Activated T-helper 2 cell treated with anti-CD3 and anti-CD28 coated beads, Interferon-gamma antibody, Interleukin-2, Interleukin-4, amounts not matched to agents 10 μg/mL and 5 μg/mL and 100 μg/mL, durations not matched to agents 14 hours and 24 hours and 36 hours (primary cell): Measurements from ENCODE around the gene DGKG. TPM values are rescaled to one million over a fixed set of nuclear protein-coding genes. Genes with fewer than 3 reads are reported as not detected.

Source experiments
- DNase-seq: peaks from one replicate; pipeline ENCODE4 v3.0.0; 2021; ENCODE audit warnings: low spot score
- H3K27ac Mint-ChIP-seq: one replicate; pipeline ENCODE4 v1.8.0; 2021; ENCODE audit warnings: mixed read lengths
- H3K27me3 Mint-ChIP-seq: one replicate; pipeline ENCODE4 v1.8.0; 2021; ENCODE audit warnings: low read depth, mixed read lengths
- H3K36me3 Mint-ChIP-seq: one replicate; pipeline ENCODE4 v1.8.0; 2021; ENCODE audit warnings: low read depth, mixed read lengths
- H3K4me1 Mint-ChIP-seq: one replicate; pipeline ENCODE4 v1.8.0; 2021; ENCODE audit warnings: low read depth, mixed read lengths
- H3K4me3 Mint-ChIP-seq: one replicate; pipeline ENCODE4 v1.8.0; 2021; ENCODE audit warnings: low read depth, mild to moderate bottlenecking, moderate library complexity, mixed read lengths
- H3K9me3 Mint-ChIP-seq: one replicate; pipeline ENCODE4 v1.8.0; 2021; ENCODE audit warnings: mixed read lengths
- intact Hi-C: fragments of 100-400 bp; cut with micrococcal nuclease; formaldehyde crosslinking; loops from one replicate; pipeline ENCODE4 v1.15.1; 2023
- total RNA-seq: library from RNA; stranded (reverse); gene quantifications from 2 replicates; pipeline ENCODE4 v1.2.3, GENCODE V29; 2022

The DGKG gene
- total RNA-seq, 1 donor from 2014 or later, result 0.05 TPM

DNA sequence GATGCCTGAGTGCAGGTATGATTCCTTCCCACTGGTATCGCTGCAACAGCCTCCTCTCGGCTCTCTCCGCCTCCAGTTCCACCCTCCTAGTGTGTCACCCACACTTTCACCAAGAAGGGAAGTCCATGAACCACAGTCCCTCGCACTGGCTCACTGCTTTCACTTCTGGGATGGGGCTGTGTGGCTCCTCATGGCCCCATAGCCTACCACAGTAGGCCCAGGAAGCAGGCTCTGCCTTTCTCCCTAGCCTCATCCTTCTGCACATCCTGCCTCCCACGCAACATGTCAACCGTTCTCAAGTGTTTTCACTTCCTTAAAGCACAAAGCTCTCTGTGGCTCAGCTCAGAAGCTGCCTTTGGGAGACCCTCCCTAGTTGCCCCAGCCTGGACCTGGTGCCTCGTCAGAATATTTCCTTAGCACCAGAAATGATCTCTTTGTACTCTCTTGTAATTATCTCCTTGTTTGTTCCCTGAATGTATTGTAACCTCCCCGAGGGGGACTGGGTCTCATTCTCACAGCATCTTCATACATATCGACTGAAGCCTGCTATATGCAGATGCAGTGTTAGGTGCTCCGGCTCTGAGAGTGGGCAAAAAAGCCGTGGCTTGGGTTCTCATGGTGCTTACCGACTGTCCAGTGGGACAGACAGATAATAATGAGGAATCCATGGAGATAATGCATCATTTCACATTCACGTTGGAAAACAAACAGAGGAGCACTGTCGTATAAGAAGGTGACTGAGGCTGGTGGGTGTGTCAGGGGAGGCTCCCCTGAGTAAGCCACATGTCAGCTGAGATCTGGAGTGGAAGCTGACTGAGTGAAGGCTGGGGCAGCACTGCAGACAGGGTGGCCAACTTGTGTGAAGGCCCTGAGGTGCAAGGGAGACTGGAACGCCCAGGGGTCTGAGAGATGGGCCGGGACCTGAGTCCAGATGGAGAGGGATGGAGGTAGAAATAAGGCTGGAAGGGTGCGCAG, 107.1 kb downstream of the DGKG start:
- H3K36me3 Mint-ChIP-seq, result no peaks in the 10 kb centered on the region
- H3K27me3 Mint-ChIP-seq, result peaks cover 16% of the 10 kb centered on the region
- intact Hi-C loops, result loop anchor here (5.0 to 10.0 kb wide), 2 partner anchors 148 to 550 kb away; partner anchors contain the start of genes ETV5 and RFC4
- peaks cover 26% of the 10 kb centered on the region for H3K4me1 Mint-ChIP-seq
- peak overlapping the region; percentile 26 for H3K27ac Mint-ChIP-seq
- DNase-seq, result no peak
- H3K9me3 Mint-ChIP-seq, result no peaks in the 10 kb centered on the region
- H3K4me3 Mint-ChIP-seq, result no peak overlapping the region

DNA sequence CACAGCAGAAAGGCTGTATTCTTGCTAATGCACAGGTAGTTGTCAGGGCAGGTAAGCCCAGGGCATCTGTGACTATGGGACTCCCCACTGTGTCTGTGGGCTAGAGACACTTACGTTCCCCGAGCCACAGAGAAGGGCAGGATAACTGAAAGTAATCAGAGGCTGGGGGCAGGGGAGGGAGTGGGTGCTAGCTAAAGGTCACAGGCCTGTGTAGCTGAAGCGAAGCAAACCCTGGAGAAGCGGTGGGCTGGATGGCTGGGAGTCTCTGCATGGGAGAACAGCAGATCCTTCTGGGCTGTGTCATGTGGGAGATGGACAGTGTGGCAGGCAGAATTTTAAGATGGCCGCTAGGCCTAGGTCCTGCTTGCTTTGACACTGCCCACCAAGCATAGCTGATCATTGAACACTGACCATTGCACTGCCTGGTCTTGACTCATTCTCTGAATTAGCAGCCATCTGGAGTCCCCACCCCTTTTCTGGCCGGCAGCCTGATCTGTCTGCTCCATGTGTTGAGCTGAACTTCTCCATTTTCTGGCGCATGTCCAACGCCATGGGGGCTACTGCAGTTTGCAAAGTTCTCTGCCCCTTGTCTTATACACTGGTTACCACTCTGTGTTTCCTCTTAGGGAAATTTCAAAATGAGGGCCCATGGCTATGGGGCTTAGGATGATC, 110.0 kb downstream of the DGKG start:
- Mint-ChIP-seq H3K4me1 (peaks cover 29% of the 10 kb centered on the region), H3K27ac (no peak overlapping the region), H3K36me3 (no peaks in the 10 kb centered on the region), H3K9me3 (no peaks in the 10 kb centered on the region), H3K27me3 (peaks cover 24% of the 10 kb centered on the region), H3K4me3 (no peak overlapping the region)
- intact Hi-C loops, result loop anchor here (10.0 kb wide), 1 partner anchor 553 kb away; the partner anchor contains the start of gene RFC4
- DNase-seq, result no peak

DNA sequence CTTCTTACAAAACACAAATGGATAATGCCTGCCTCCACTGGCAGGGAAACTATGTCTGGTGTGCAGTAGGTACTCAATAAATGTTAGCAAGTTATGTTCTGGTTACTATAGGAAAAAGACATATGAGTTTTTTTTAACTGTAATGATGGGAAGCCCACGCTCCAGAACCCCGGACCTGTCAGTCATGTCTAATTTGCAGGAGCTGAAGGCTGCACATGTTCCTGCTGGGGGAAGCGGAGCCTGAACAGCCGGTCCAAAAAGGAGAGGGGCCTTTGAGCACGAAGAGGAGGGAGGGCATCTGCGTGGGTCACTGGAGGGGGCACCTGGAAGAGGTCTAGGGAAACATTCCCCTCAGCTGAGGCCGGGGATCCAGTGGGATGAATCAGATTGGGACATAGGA, 113.2 kb downstream of the DGKG start:
- DNase-seq, result no peak
- Mint-ChIP-seq H3K36me3 (no peaks in the 10 kb centered on the region), H3K9me3 (no peaks in the 10 kb centered on the region), H3K4me3 (no peak overlapping the region), H3K27ac (no peak overlapping the region), H3K4me1 (peaks cover 19% of the 10 kb centered on the region), H3K27me3 (peaks cover 35% of the 10 kb centered on the region)
- intact Hi-C loops, result loop anchor here (10.0 kb wide), 1 partner anchor 184 kb away; no protein-coding TSS in a partner anchor

DNA sequence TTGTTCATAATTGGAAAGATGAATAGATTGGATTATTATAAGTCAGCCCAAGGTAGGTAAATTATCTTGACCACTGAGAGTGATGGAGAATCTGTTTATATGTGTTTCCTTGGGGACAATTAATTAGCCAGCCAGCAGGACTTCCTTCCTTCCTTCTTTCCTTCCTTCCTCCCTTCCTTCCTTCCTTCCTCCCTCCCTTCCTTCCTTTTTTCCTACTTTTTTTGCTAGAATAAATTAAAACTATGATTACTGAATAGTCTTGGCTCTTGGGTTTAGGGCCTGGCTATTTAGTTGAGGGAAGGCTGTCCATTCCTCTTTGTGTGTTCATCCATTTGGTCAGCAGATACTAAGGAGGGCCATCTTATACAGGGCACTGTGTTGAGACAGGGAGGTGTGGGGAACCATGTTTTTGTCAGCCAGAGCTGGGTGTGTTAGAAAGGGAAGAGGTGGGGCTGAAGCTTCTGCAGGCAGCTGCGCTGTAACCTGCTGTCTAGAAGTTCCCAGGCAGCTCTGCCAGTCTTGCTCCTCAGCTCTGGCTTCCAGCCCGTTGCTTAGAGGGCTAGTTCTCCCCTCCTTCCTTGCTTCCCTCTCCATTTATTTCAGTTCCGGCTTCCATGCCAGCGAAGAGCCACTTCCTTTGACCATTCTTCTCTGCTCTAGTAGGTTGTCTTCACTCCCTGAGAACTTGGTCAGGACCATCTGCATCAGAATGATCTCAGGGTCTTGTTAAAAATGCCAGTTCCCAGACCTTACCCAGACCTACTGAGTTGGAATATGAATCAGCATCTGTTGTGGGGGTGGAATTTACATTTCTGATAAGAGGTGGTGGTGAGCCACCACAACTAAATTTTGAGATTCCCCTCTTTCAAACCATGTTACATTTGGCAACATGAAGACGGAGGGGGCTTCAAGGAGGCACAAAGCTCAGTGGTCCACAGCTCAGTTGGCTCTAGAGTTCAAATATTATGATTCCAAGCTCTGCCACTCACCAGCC, 113.9 kb downstream of the DGKG start:
- H3K27me3 Mint-ChIP-seq, result peaks cover 37% of the 10 kb centered on the region
- intact Hi-C loops, result loop anchor here (10.0 kb wide), 1 partner anchor 183 kb away; no protein-coding TSS in a partner anchor
- no peak overlapping the region for H3K27ac Mint-ChIP-seq
- no peaks in the 10 kb centered on the region for H3K36me3 Mint-ChIP-seq
- DNase-seq, result no peak
- H3K9me3 Mint-ChIP-seq, result no peaks in the 10 kb centered on the region
- peaks cover 17% of the 10 kb centered on the region for H3K4me1 Mint-ChIP-seq
- H3K4me3 Mint-ChIP-seq, result no peak overlapping the region

DNA sequence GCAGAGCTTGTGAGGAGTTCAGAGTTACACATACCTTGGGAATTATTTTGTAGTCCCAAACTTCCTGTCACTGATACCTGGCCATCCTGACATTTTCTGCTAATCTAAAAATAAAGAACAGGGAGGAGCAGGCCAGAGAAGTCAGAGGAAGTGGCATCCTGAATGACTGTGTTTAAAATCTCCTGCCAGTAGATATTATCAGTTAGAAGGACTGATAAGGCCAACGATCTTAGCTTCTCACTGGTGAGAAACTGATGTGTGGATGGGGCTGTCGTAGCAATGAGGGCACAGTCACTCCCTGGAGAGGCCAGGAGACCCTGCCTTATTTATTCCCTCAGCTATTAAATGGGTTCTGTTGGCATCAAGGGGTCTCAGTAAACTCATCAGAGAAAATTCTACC, 115.1 kb downstream of the DGKG start:
- H3K27me3 Mint-ChIP-seq, result peaks cover 30% of the 10 kb centered on the region
- intact Hi-C loops, result loop anchor here (10.0 kb wide), 1 partner anchor 182 kb away; no protein-coding TSS in a partner anchor

DNA sequence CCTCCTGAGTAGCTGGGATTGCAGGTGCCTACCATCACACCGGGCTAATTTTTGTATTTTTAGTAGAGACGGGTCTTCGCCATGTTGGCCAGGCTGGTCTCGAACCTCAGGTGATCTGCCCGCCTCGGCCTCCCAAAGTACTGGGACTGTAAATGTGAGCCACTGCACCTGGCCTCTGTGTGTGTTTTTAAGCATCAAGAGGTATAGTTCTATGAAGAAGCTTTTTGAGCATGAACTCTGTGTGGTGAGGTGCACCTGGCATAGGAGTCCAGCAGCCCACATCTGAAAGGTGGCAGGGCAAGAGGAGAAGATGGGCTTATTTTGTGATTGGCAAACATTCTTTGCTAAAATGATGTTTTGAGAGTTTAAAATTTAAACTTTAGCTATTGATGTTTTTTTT, 118.0 kb downstream of the DGKG start:
- intact Hi-C loops, result loop anchor here (10.0 kb wide), 1 partner anchor 179 kb away; no protein-coding TSS in a partner anchor
- DNase-seq, result no peak
- Mint-ChIP-seq H3K4me3 (no peak overlapping the region), H3K27ac (no peak overlapping the region), H3K36me3 (no peaks in the 10 kb centered on the region), H3K4me1 (peaks cover 23% of the 10 kb centered on the region), H3K9me3 (no peaks in the 10 kb centered on the region), H3K27me3 (peaks cover 38% of the 10 kb centered on the region)

More for the DNA sequence above, 115.1 kb downstream of the DGKG start:
- no peaks in the 10 kb centered on the region for H3K9me3 Mint-ChIP-seq
- H3K4me1 Mint-ChIP-seq, result peaks cover 23% of the 10 kb centered on the region
- no peak overlapping the region for H3K27ac Mint-ChIP-seq
- H3K4me3 Mint-ChIP-seq, result no peak overlapping the region
- H3K36me3 Mint-ChIP-seq, result no peaks in the 10 kb centered on the region
- DNase-seq, result no peak

DNA sequence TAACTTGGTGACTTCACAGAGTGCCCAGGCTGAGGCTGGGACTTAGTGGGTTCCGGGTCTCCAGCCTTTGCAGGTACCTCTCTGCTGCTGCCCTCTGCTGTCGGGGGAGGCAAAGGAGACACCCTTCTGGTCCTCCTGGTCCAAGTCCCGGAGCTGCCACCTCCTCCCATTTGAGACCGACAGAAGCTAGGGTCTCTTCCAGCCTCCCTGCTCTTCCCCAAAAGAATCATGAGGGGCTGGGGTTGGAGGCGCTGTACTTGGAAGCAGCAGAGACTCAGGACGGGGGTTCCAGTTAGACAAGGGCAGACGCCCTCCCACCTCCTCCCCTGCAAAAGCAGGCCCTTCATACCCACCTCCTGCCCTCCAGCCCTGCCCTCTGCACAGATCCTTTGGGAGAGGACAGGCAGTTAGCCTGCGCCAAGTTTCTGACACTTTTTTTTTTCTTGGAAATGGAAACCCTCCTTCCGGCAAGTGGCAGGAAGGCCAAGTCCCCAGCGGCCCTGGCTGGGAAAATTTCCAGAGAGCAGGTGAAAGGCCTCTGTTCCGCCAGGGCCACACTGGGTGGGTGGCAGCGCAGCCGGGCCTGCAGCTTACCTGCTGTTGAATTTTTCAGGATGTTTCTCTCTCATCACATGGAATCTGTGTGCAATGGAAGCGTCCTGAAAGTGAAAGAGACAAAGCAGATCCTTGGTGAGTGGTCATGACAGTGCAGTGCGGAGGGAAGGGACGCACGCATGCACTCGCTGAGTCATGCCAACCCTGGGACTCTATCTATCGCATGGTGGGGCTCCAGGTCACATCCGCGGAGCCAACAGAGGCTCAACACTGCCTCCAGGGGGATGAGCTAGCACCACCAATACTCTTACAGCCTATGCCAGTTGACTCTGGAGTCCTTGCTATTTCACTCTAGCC, 119.9 kb downstream of the DGKG start:
- Mint-ChIP-seq H3K27ac (no peak overlapping the region), H3K4me1 (peaks cover 12% of the 10 kb centered on the region), H3K9me3 (no peaks in the 10 kb centered on the region), H3K4me3 (no peak overlapping the region), H3K36me3 (no peaks in the 10 kb centered on the region), H3K27me3 (peaks cover 33% of the 10 kb centered on the region)
- DNase-seq, result peak; percentile 35
- intact Hi-C loops, result loop anchor here (1.0 to 10.0 kb wide), 2 partner anchors 177 to 265 kb away; no protein-coding TSS in a partner anchor

DNA sequence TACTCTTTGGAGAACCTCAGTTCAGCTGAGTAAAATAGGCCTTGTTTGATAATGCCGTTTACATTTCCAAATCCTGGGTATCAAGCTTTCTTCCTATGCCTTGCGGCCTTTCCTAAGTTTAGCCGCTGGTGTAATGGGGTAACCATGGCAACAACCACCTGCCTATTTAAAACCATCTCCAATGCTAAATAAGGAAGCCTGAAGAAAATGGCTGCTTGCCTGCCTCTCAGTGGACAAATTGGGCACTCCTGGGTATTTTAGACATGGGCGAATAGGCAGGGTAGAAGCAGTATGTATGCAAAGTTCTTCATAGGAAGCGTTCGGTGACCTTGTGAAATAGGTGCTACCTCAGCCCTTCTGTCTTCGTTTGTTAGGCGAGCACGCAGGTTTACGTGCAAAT, 122.7 kb downstream of the DGKG start:
- H3K4me3 Mint-ChIP-seq, result no peak overlapping the region
- H3K9me3 Mint-ChIP-seq, result no peaks in the 10 kb centered on the region
- H3K36me3 Mint-ChIP-seq, result no peaks in the 10 kb centered on the region
- H3K4me1 Mint-ChIP-seq, result peaks cover 17% of the 10 kb centered on the region
- no peak overlapping the region for H3K27ac Mint-ChIP-seq
- DNase-seq, result no peak
- intact Hi-C loops, result no loop called here
- H3K27me3 Mint-ChIP-seq, result peaks cover 27% of the 10 kb centered on the region

DNA sequence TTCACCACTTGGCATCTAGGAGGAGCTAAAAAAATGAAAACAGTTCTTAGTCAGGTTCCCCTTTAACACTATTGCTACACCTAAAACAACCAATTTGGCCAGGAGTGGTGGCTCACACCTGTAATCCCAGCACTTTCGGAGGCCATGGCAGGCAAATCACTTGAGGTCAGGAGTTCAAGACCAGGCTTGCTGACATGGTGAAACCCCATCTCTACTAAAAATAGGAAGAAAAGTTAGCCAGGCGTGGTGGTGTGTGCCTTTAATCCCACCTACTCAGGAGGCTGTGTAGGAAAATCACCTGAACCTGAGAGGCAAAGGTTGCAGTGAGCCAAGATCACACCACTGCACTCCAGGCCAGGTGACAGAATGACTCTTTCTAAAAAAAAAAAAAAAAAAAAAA, 124.1 kb downstream of the DGKG start:
- Mint-ChIP-seq H3K27me3 (peaks cover 26% of the 10 kb centered on the region), H3K4me3 (no peak overlapping the region), H3K9me3 (no peaks in the 10 kb centered on the region), H3K27ac (no peak overlapping the region), H3K4me1 (peaks cover 17% of the 10 kb centered on the region), H3K36me3 (no peaks in the 10 kb centered on the region)
- DNase-seq, result no peak
- intact Hi-C loops, result no loop called here

DNA sequence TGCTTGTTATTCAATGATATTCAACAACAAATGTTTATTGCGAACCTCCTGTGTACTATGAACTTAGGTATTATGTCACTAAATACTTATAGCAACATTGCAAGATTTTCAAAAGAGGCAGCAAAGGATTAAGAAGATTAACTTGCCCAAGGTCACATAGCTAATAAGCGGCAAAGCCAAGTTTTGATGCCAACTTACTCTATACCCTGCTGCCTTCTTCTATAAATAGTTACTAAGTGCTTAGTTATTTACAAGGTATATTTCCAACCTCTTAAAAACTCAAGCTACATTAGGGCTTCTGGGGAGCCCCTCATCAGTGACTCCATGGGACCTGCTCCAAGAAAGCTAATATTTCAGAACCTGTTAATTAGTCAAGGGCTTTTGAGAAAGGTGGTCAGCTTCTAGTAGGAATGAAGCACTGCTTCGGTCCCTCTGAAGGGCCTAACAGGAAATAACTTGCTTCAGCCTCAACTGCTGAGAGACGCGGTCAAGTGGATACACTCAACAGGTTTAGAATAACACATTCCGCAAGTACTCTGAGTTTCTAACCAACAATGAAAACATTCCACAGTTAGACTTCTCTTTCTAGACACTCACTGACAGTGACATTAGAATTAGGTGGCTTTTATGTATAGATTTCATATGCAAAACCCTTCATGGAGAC, 125.5 kb downstream of the DGKG start:
- intact Hi-C loops, result no loop called here
- Mint-ChIP-seq H3K9me3 (no peaks in the 10 kb centered on the region), H3K27ac (no peak overlapping the region), H3K27me3 (peaks cover 27% of the 10 kb centered on the region), H3K36me3 (no peaks in the 10 kb centered on the region), H3K4me1 (peaks cover 11% of the 10 kb centered on the region), H3K4me3 (no peak overlapping the region)
- no peak for DNase-seq

DNA sequence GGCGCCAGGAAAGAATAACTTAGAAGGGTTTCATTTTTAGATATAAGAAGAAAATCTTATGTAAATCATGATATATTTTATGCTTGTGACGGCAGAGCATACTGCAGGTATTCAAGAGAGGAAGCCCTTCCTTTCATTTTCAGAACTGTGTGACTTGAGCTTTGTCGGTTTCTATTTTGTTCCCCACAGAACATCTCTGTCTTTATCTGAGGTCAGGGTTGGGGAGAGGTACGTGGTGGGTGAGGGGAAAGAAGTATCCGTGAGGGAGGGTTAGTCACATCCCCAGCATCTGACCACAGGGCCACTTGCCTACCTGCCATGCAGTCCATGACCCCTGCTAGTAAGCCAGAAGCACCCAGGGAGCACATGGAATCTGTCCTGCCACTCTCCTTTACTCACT, 126.5 kb downstream of the DGKG start:
- Mint-ChIP-seq H3K9me3 (no peaks in the 10 kb centered on the region), H3K4me3 (no peak overlapping the region), H3K36me3 (no peaks in the 10 kb centered on the region), H3K27ac (no peak overlapping the region), H3K27me3 (peaks cover 28% of the 10 kb centered on the region), H3K4me1 (peaks cover 11% of the 10 kb centered on the region)
- no peak for DNase-seq
- intact Hi-C loops, result no loop called here
